Endothelial cell of umbilical vein (primary cell): ENCODE measurements around the gene PRRC1. TPM values are rescaled to one million over a fixed set of nuclear protein-coding genes. Genes with fewer than 3 reads are reported as not detected.
A peak's percentile ranks its signal among the peaks of the same experiment; 100 is the strongest.

Experiments
- BruUV-seq: library from RNA; stranded (reverse); fragments of 400-500 nt; replicated peaks from 2 replicates; lab custom pipeline; 2021; lab: Mats Ljungman, UMichigan
- CTCF ChIA-PET: fragments of 300-600, 350-600 bp; sonication (Branson Sonifier 250); formaldehyde crosslinking; loops from one replicate; lab custom pipeline; 2021; ENCODE audit warnings: antibody characterized with exemption, inconsistent platforms; lab: Charles Lee
- POLR2A ChIA-PET: fragments of 300-600, 350-600 bp; sonication (Branson Sonifier 250); formaldehyde crosslinking; loops from one replicate; lab custom pipeline; 2021; ENCODE audit warnings: antibody characterized with exemption, inconsistent platforms; lab: Charles Lee
- DNase-seq: peaks from one replicate; pipeline ENCODE4 v3.0.0-alpha.2; 2011; ENCODE audit warnings: low read depth, low spot score
- FAIRE-seq: peaks from 2 replicates; lab custom pipeline; 2011; peaks lifted over from hg19 to GRCh38; lab: Jason Lieb, UNC
- H2AFZ ChIP-seq: 2 replicates; pipeline ENCODE4 v1.6.0; 2012; ENCODE audit warnings: low read depth, low read length, control low read depth, inconsistent platforms
- H3K27ac ChIP-seq: 2 replicates; pipeline ENCODE4 v1.5.1; 2011; ENCODE audit warnings: low read depth, mild to moderate bottlenecking, control low read depth, low read length, moderate library complexity; ENCODE audit not compliant: insufficient read depth
- H3K27me3 ChIP-seq, 2 experiments: 2 replicates each; pipeline versions ENCODE4 v1.6.0 to v1.6.1; 2011; ENCODE audit warnings: low read length in 2 of 2, mixed read lengths in 1 of 2; ENCODE audit not compliant: control insufficient read depth in 2 of 2, insufficient read depth in 2 of 2
- H3K36me3 ChIP-seq, 2 experiments: 2 replicates in 1 of 2; 3 replicates in 1 of 2; pipeline ENCODE4 v1.5.1; 2011; ENCODE audit warnings: low read length in 2 of 2, mild to moderate bottlenecking in 1 of 2, moderate library complexity in 1 of 2; ENCODE audit not compliant: control insufficient read depth in 2 of 2, insufficient read depth in 2 of 2; ENCODE audit errors: extremely low read depth in 1 of 2
- H3K4me1 ChIP-seq: 3 replicates; pipeline ENCODE4 v1.5.1; 2011; ENCODE audit warnings: mild to moderate bottlenecking, low read length; ENCODE audit not compliant: control insufficient read depth, insufficient read depth; ENCODE audit errors: extremely low read depth
- H3K4me2 ChIP-seq: 2 replicates; pipeline ENCODE4 v1.6.1; 2011; ENCODE audit warnings: low read length, control low read depth, mixed read lengths; ENCODE audit not compliant: insufficient read depth
- H3K4me3 ChIP-seq, 3 experiments: fragments of 200-600 bp in 1 of 3; sonication (generic), shearing (Covaris generic) in 1 of 3; replicated peaks in 1 of 3; 2 replicates each; pipeline ENCODE4 v1.5.1; 2011 to 2016; ENCODE audit warnings: control low read depth in 3 of 3, low read length in 3 of 3, mild to moderate bottlenecking in 2 of 3, inconsistent platforms in 1 of 3, low read depth in 1 of 3, moderate library complexity in 1 of 3; ENCODE audit not compliant: insufficient read depth in 1 of 3
- H3K79me2 ChIP-seq: 2 replicates; pipeline ENCODE4 v1.6.0; 2012; ENCODE audit warnings: low read length, inconsistent platforms; ENCODE audit not compliant: control insufficient read depth, insufficient read depth
- H3K9ac ChIP-seq: replicated peaks from 2 replicates; pipeline ENCODE3; 2011; ENCODE audit warnings: low read length, control low read depth; ENCODE audit not compliant: insufficient read depth; ENCODE audit errors: extremely low read depth
- H3K9me1 ChIP-seq: replicated peaks from 3 replicates; pipeline ENCODE4 v1.6.0; 2011; ENCODE audit warnings: mild to moderate bottlenecking, low read length; ENCODE audit not compliant: control insufficient read depth, insufficient read depth; ENCODE audit errors: extremely low read depth
- H3K9me3 ChIP-seq: replicated peaks from 2 replicates; pipeline ENCODE4 v1.5.1; 2012; ENCODE audit warnings: low read length, inconsistent platforms; ENCODE audit not compliant: control insufficient read depth, insufficient read depth
- H4K20me1 ChIP-seq: replicated peaks from 2 replicates; pipeline ENCODE3; 2011; ENCODE audit warnings: mild to moderate bottlenecking, low read length; ENCODE audit not compliant: control insufficient read depth, insufficient read depth; ENCODE audit errors: extremely low read depth
- EZH2 ChIP-seq: IDR thresholded peaks from 2 replicates; pipeline ENCODE4 v1.6.1; 2012; ENCODE audit warnings: borderline replicate concordance, low read depth, mild to moderate bottlenecking, moderate library complexity, low read length, inconsistent platforms; ENCODE audit not compliant: severe bottlenecking
- FOS ChIP-seq: IDR thresholded peaks from 2 replicates; pipeline ENCODE4 v1.6.1; 2011; ENCODE audit warnings: mild to moderate bottlenecking, low read length, moderate library complexity, borderline replicate concordance; ENCODE audit not compliant: insufficient read depth
- GATA2 ChIP-seq: IDR thresholded peaks from 2 replicates; pipeline ENCODE4 v1.7.0; 2011; ENCODE audit warnings: low read depth, mild to moderate bottlenecking, moderate library complexity, mixed read lengths, low read length; ENCODE audit not compliant: insufficient read length, insufficient read depth
- JUN ChIP-seq: IDR thresholded peaks from 2 replicates; pipeline ENCODE4 v1.6.1; 2011; ENCODE audit warnings: borderline replicate concordance, low read depth; ENCODE audit not compliant: insufficient read length, insufficient read depth
- MYC ChIP-seq: IDR thresholded peaks from one replicate; pipeline ENCODE4 v1.6.1; 2011; ENCODE audit warnings: mild to moderate bottlenecking, low read depth, low read length
- POLR2A ChIP-seq: IDR thresholded peaks from 2 replicates; pipeline ENCODE4 v1.6.1; 2012; ENCODE audit warnings: low read depth, mild to moderate bottlenecking, control low read depth, low read length
- POLR2AphosphoS5 ChIP-seq: IDR thresholded peaks from 2 replicates; pipeline ENCODE4 v1.6.1; 2012; ENCODE audit warnings: low read depth, mild to moderate bottlenecking, control low read depth, low read length, moderate library complexity; ENCODE audit not compliant: insufficient read depth
- dilution Hi-C: fragments of 300-500 bp; cut with MboI; formaldehyde crosslinking; loops from one replicate; pipeline ENCODE4 v1.15.0; 2019; ENCODE audit warnings: low sequenced_read_pairs; ENCODE audit not compliant: extremely low pct_ligation_motif_present
- intact Hi-C: fragments of 100-400 bp; cut with micrococcal nuclease; formaldehyde crosslinking; loops from one replicate; pipeline ENCODE4 v1.10.0; 2022
- polyA plus RNA-seq, 4 experiments: library from polyadenylated mRNA; depleted of rRNA in 3 of 4; stranded (reverse) in 3 of 4; unstranded in 1 of 4; fragments of >200 nt; gene quantifications; 2 replicates each; pipeline versions ENCODE4 v1.2.1 to v1.2.3, GENCODE V29; 2011 to 2012; ENCODE audit warnings: missing spikeins in 1 of 4
- total RNA-seq: library from RNA; stranded (reverse); gene quantifications from 2 replicates; pipeline ENCODE4 v1.2.3, GENCODE V29; 2021
- TF ChIP-seq, protein P1 (sequence below), 2 donors: IDR thresholded peaks; 1 replicate in 1 of 2; 2 replicates in 1 of 2; pipeline ENCODE4 v1.5.1; 2011; ENCODE audit warnings: low read length in 2 of 2, mild to moderate bottlenecking in 2 of 2, moderate library complexity in 2 of 2, control low read depth in 1 of 2, inconsistent platforms in 1 of 2, low read depth in 1 of 2; ENCODE audit not compliant: insufficient read depth in 1 of 2; ENCODE audit errors: extremely low read depth in 1 of 2
- TF ChIP-seq, protein P2 (sequence below): IDR thresholded peaks from 2 replicates; pipeline ENCODE4 v1.6.1; 2011; ENCODE audit not compliant: insufficient read depth, insufficient read length

Gene PRRC1
- total and polyA plus RNA-seq, 2 donors (not counting 3 experiments of a cell fraction or from before 2014, with no cell fraction given), result 64.4 to 77.6 TPM

DNA sequence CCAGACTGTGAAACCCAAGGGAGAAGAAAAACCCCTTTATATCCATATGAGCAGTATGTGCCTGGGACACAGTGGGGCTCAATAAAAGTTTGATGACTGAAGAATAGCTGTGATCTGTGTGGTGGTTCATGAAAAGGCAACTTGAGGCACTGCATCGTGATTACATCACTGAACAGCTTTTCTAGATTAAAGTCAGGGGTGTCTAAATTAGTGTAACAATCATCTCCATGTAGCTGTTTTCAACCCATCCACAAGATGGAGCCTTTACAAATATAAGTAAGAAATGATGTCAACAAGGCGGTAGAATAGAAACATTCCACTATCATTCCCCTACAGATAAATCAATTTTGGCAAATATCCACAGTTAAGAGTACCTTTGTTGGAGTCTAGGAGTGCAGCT, 55.5 kb downstream of the PRRC1 start:
- Histone ChIP-seq H3K9ac (no peak overlapping the region), H3K27ac (no peak overlapping the region), H3K4me3 (no peak overlapping the region), H2AFZ (no peak overlapping the region), H4K20me1 (no peaks in the 10 kb centered on the region), H3K9me3 (no peaks in the 10 kb centered on the region), H3K79me2 (no peaks in the 10 kb centered on the region), H3K4me1 (peaks cover 11% of the 10 kb centered on the region), H3K36me3 (no peaks in the 10 kb centered on the region), H3K4me2 (no peak overlapping the region), H3K9me1 (no peaks in the 10 kb centered on the region), H3K27me3 (peaks cover 16 to 20% of the 10 kb centered on the region in 2 experiments)
- no peak for TF ChIP-seq FOS
- TF ChIP-seq, protein P1, sequence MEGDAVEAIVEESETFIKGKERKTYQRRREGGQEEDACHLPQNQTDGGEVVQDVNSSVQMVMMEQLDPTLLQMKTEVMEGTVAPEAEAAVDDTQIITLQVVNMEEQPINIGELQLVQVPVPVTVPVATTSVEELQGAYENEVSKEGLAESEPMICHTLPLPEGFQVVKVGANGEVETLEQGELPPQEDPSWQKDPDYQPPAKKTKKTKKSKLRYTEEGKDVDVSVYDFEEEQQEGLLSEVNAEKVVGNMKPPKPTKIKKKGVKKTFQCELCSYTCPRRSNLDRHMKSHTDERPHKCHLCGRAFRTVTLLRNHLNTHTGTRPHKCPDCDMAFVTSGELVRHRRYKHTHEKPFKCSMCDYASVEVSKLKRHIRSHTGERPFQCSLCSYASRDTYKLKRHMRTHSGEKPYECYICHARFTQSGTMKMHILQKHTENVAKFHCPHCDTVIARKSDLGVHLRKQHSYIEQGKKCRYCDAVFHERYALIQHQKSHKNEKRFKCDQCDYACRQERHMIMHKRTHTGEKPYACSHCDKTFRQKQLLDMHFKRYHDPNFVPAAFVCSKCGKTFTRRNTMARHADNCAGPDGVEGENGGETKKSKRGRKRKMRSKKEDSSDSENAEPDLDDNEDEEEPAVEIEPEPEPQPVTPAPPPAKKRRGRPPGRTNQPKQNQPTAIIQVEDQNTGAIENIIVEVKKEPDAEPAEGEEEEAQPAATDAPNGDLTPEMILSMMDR (IDR thresholded peaks at IDR 0.05; ENCODE audit: extremely low read depth in 1 of 2, insufficient read depth in 1 of 2, low read depth in 1 of 2, low read length in 2 of 2), result peak in 1 of 2 donors; percentile 7
- intact Hi-C loops, result loop anchor here (10.0 kb wide), 1 partner anchor 152 kb away; no protein-coding TSS in a partner anchor
- ChIA-PET CTCF (interaction anchor here (1.2 to 2.5 kb wide), 2 partner anchors 9 to 12 kb away, joined by 3 to 9 read pairs; no protein-coding TSS in a partner anchor), POLR2A (no interaction called here)
- dilution Hi-C loops, result no loop called here
- BruUV-seq, result no TSS peak
- no peak for FAIRE-seq
- DNase-seq, result no peak

DNA sequence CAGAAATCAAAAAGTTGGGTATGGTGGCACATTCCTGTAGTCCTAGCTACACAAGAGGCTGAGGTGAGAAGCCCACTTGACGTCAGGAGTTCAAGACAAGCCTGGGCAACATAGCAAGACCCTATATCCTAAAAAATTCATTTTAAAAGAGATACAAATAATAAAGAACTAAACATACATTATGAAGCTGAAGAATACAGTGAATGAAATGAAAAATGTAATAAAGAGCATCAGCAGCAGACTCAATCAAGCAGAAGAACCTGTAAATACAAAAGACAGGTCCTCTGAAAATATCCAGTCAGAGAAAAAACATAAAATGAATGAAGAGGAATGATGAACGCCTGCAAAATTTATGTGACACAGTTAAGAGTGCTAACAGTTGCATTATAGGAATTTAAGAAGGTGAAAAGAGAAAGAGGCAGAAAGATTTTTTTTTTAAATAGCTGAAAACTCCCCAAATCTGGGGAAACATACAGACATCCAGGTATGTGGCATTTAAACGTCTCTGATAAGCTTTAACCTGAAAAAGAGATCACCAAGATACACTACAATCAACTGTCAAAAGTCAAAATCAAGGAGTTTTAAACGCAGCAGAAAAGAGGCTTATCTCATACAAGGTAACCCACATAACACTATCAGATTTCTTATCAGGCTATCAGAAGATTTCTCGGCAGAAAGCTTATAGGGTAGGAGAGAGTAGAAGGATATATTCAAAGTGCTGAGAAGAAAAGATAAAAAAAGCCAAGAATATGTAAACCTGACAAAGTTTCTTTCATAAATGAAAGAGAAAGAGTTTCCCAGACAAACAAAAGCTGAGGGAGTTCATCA, 57.6 kb downstream of the PRRC1 start:
- Histone ChIP-seq H2AFZ (no peak overlapping the region), H4K20me1 (no peaks in the 10 kb centered on the region), H3K27ac (no peak overlapping the region), H3K4me2 (no peak overlapping the region), H3K9ac (no peak overlapping the region), H3K36me3 (no peaks in the 10 kb centered on the region), H3K9me1 (no peaks in the 10 kb centered on the region), H3K4me3 (no peak overlapping the region), H3K79me2 (no peaks in the 10 kb centered on the region), H3K9me3 (no peaks in the 10 kb centered on the region), H3K27me3 (peaks cover 10% of the 10 kb centered on the region in 2 experiments), H3K4me1 (peaks cover 12% of the 10 kb centered on the region)
- CTCF ChIA-PET, result interaction anchor here (0.9 to 1.0 kb wide), 2 partner anchors 11 to 82 kb away, joined by 3 to 4 read pairs; no protein-coding TSS in a partner anchor
- no TSS peak for BruUV-seq
- TF ChIP-seq MYC (no peak), GATA2 (no peak), FOS (no peak), POLR2AphosphoS5 (no peak), JUN (no peak), EZH2 (no peak), POLR2A (no peak)
- TF ChIP-seq, protein P2, sequence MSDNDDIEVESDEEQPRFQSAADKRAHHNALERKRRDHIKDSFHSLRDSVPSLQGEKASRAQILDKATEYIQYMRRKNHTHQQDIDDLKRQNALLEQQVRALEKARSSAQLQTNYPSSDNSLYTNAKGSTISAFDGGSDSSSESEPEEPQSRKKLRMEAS, result no peak
- TF ChIP-seq, protein P1 (IDR thresholded peaks at IDR 0.05; ENCODE audit: extremely low read depth in 1 of 2, insufficient read depth in 1 of 2, low read depth in 1 of 2, low read length in 2 of 2), result no peak
- intact Hi-C loops, result loop anchor here (10.0 kb wide), 1 partner anchor 150 kb away; no protein-coding TSS in a partner anchor
- DNase-seq (no peak), FAIRE-seq (no peak)
- POLR2A ChIA-PET, result interaction anchor here (0.7 kb wide), 1 partner anchor 614 kb away, joined by 3 read pairs; no protein-coding TSS in a partner anchor
- dilution Hi-C loops, result no loop called here
